ENCODE data around the gene TNFRSF1A.

Gene TNFRSF1A

DNA sequence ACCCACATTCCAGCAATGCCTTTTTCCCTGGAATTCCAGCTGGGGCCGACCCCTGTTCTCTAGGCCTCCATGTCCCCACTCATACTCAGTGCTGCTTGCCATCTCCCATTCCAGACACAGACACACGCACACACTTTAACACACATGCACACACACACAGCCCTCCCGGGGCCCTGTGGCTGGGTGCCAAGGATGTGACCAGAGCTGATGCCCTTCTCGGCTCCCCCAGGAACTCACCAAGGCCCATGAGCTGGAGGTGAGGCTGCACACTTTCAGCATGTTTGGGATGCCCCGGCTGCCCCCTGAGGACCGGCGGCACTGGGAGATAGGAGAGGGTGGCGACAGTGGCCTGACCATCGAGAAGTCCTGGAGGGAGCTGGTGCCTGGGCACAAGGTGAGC lies 27.1 kb downstream of the TNFRSF1A start:
- no peak for TF ChIP-seq CTCF (IDR thresholded peaks at IDR 0.05; ENCODE audit: insufficient read depth, missing control alignments)
- DNase-seq (ENCODE audit: insufficient read length, low spot score) (no peak), FAIRE-seq (no peak)

DNA sequence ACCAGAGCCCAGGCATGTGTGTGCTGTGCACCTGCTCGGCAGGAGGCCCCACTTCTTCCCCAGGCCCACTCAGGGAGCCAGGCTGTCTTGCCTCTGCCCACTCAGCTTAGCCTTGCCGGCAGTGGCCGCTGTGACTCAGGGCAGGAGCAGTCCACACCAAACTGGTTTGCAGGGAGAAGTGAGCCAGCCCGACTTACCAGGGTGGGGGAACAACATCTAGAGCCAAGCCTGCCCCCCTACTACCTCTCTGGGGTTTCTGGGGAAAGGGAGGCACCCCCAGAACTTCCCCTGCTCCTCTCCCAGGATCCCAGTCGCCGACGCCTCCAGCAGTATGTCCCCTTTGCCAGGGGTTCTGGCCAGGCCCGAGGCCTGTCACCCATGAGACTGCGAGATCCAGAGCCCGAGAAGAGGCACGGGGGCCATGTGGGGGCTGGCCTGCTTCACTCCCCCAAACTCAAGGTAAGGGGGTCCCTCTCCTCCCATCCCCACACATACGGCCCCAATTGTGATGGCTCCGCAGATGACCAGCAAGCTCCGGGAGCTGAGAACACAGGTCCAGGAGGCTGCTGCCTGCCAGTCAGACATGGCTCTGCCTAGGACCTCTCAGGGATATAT lies 28.4 kb downstream of the TNFRSF1A start:
- no peak for FAIRE-seq
- no peak for TF ChIP-seq CTCF (IDR thresholded peaks at IDR 0.05; ENCODE audit: insufficient read depth, missing control alignments)
- DNase-seq (ENCODE audit: insufficient read length, low spot score): no peak

DNA sequence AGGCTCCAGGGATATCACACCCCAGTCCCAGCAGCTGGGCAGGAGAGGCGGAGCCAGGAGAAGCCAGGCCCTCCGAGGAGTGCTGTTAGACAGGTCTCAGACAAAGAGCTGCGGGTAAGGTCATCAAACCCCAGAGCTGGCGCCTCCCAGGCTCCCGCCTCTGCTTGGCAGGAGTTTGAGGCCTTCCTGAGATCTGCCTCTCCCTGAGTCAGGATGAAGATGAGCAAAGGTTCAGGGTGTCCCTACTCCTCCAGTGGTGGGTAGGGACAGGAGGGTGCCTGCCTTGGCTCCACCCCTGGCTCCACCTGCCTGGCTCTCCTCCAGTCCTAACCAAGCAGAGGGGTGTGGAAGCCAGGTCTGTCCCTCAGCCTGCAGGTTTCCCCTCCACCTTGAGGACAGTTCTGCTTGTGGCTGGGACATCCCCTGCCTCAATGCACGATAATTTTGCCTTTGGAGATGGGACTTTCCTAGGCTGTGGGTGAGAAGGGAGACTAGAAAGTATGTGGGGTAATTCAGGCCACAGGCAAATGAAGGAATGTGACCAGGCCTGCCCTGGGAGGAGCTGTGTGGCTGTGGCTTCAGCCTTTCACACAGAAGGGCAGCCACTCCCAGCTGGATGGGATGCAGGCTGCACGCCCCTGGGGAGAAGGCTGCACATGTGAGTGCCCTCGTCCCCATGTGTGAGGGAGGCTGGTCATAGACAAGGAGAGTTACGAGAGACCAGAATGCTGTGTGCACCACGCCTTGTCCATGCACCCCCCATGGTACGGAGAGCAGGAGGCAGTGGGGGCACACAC lies 29.1 kb downstream of the TNFRSF1A start:
- FAIRE-seq (no peak), DNase-seq (ENCODE audit: insufficient read length, low spot score) (no peak)
- no peak for TF ChIP-seq CTCF (IDR thresholded peaks at IDR 0.05; ENCODE audit: insufficient read depth, missing control alignments)

- FAIRE-seq (no peak), DNase-seq (ENCODE audit: insufficient read length, low spot score) (no peak)
- TF ChIP-seq CTCF (IDR thresholded peaks at IDR 0.05; ENCODE audit: insufficient read depth, missing control alignments): no peak
Measured at GRCh38 chr12:6311822-6312528, 29.9 kb downstream of the TNFRSF1A start.

DNA sequence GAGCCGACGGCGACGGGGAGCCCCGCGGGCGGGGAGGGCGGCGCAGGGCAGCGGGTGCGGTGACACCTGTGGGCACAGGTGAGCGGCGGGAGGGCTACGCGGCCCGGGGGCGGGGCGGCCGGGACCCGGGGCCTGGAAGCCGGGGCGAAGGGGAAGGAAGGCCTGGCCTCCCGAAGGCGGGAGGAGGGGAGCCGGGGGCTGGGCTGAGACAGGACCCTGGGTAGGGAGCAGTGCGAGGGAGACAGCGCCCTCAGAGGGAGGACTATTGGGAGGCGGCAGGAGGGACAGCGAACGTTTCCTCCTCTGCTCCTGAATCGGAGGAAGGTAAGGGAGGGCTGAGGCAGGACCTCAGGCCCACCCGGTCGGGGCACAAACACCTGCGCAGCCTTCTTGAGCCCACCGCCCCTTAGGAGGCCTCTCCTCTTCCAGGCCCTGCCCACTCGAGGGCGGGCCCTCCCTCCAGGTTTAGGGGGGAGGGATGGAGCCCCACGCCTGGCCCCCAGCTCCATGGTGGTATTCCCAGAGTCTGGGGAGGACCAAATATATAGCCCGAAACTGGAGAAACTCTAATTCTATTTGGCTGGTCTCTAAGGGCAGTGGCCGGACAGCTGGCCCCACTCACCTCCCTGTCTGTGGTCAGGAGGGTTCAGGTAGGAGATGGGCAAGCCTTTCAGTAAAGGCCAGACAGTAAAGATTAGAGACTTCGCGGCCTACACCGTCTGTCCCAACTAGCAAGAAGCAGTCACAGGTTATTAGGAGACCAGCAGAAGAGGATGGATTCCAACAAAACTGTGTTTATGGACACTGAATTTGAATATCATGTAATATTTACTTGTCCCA lies 30.9 kb downstream of the TNFRSF1A start:
- FAIRE-seq (no peak), DNase-seq (ENCODE audit: insufficient read length, low spot score) (no peak)
- no peak for TF ChIP-seq CTCF (IDR thresholded peaks at IDR 0.05; ENCODE audit: insufficient read depth, missing control alignments)

DNA sequence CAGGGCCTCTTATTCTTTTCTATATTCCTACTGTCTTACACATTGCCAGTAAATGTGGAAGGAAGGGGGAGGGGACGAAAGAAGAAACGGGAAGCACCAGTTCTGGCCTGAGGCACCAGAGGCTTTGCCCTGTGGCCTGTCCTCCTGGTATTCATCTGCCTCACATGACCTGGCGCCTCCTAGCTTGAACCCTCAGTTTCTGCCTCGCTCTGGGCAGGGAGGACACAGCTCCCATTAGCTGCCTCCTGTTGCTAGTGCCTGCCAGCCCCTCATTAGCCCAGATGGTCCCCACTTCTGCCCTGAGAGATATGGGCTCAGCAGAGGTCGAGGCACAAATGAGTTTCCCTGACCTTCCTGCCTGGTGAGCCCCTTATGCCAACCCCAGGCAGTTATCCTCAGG lies 34.3 kb downstream of the TNFRSF1A start:
- DNase-seq (ENCODE audit: insufficient read length, low spot score) (no peak), FAIRE-seq (no peak)
- no peak for TF ChIP-seq CTCF (IDR thresholded peaks at IDR 0.05; ENCODE audit: insufficient read depth, missing control alignments)

Data from D721Med (cell line).